GM21360 (cell line): ENCODE data around the gene ENGASE.

Source experiments
- ATAC-seq: cut with Tn5 transposase; IDR thresholded peaks from one replicate; pipeline ENCODE4 v1.9.1; 2021; ENCODE audit warnings: mild to moderate bottlenecking, moderate library complexity; ENCODE audit not compliant: unreplicated experiment

The ENGASE gene

DNA sequence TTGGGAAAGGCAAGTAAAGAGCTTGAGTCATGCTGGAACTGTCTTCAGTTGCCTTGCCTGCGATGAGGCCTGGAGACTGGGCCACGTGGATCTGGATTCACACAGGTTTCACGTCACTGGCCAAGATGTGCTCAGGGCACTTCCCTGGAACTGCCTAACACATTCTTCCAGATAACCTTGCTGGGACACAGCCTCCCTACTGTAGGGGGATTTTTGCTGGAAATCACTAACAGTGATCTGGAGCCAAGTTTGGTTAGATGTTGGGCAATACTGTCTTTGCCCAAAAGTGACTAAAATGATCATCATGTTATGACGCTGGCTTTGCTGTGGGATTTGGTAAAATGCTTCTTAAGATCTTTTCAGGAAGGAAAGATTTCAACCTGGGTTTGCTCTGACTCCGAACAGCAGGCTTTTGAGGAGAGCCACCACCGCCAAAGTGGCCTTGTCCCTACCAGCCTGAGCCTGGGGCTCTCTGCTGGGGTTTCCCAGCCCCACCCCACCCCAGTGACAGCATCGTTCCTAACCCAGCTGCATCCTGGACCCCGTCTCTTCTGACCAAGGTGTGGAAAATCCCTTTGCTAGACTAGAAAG, 36.0 kb upstream of the ENGASE start:
- no peak for ATAC-seq

DNA sequence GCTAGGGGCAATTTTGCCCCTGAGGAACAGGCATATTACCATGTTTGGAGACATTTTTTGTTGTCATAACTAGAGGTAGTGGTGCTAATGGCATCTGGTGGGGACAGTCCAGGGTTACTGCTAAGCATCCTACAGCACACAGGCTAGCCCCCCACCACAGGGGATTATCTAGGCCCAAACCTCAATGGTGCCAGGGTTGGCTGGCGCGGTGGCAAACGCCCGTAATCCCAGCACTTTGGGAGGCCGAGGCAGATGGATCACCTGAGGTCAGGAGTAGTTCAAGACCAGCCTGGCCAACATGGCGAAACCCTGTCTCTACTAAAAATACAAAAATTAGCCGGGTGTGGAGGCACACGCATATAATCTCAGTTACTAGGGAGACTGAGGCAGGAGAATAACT, 35.5 kb upstream of the ENGASE start:
- ATAC-seq = no peak

DNA sequence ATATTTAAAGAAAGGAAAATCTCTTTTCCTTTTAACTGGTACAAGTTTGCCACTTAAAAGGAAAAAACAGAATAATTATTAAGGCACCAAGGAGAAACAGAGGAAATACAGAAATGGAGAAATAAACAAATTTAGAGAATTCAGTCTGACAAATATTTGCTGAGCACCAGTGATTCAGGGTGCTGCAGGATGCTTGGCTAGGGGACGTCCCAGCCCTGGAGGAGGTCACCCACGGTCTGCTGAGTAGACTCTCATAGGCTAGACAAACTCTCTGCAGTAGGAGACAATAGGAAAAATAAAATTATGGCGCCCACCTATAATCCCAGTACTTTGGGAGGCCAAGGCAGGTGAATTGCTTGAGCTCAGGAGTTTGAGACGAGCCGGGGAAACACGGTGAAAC, 34.7 kb upstream of the ENGASE start:
- ATAC-seq = no peak

DNA sequence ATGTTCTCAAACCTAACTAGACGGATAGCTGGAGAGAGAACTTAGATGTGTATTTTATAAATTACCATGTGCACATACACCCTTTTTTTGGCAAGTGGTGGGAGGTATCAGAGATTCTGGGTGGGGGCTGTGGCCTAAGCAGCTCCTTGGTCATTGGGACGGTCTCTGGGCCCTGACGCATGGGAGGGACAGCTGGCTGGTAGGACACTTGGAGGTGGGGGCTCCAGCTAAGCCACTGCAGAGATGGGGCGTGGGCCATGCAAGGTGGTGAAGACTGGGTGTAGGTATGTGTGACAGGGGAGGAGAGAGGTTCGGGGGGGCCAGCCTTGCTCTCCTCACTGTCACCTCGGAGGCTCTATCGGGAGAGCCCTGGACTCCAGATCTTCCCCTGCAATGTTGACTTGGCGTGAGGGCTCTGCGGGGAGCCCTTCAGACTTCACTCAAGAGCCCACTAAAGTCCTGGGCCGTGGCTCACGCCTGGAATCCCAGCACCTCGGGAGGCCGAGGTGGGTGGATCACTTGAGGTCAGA, 33.5 kb upstream of the ENGASE start:
- ATAC-seq = no peak

- no peak for ATAC-seq
Observed at GRCh38 chr17:79041723-79042420, 32.8 kb upstream of the ENGASE start.

GRCh38 chr17:79042421-79043190, 32.0 kb upstream of the ENGASE start:
- no peak for ATAC-seq

DNA sequence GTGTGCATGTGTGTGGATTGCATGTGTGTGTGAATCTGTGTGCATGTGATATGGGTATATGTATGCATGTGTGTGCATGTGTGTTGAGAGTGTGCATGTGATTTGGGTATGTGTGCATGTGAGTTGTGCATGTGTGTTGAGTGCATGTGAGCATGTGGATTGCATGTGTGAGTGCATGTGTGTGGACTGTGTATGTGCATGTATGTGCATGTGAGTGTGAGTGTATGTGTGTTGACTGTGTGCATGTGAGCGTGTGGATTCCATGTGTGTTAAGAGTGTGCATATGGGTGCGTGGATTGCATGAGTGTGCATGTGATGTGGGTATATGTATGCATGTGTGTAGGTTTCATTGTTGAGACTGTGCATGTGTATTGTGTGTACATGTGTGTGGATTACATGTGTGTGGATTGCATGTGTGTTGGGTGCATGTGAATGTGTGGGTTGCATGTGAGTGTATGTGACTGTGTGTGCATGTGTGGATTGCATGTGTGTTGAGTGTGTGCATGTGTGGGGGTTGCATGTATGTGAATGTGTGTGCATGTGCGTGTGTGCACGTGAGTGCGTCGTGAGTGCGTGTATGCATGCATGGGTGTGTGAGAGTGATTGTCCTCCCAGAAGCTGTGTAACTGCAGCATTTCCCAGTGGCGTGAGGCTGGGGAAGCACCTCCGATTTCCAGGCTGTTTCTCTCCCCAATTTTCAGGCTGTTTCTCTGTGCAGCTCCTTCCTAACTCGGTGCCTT, 31.3 kb upstream of the ENGASE start:
- no peak for ATAC-seq

- no peak for ATAC-seq
Observed at GRCh38 chr17:79043931-79044320, 30.7 kb upstream of the ENGASE start.

DNA sequence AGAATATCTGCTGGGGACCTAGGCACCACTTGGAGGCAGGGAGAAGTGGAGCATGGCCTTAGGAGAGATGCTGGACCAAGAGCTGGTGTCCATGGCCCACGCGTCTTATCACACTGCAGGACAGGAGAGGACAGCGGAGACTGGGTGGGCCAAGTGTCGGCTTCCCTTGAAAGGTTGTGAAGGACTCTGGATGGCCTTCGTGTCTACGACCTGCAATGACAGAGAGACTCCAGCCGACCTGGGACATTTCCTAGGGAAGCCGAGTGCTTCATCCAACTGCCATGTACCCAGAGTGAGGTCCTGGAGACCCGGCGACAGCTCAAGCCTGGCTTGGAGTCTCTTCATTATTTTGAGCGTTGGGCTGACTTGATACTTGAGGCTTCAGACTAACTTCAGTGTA, 30.2 kb upstream of the ENGASE start:
- ATAC-seq = no peak

- no peak for ATAC-seq
Observed at GRCh38 chr17:79045001-79045729, 29.5 kb upstream of the ENGASE start.

DNA sequence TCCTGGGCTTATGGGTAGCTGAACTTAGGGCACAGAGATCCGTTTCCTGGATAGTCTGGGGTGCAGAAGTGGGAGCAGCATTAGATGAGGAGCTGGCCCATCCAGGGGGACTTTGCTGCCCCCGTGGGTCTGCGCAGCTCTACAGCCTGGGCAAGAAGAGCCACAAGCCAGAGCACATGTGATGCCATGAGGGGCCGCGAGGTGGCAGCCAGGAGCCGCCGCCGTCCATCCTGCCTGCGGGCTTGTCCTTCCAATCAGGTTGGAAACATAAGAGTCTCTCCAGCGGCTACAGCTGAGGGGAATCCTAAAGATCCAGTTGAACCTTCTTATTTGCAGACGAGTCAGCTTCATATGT, 28.8 kb upstream of the ENGASE start:
- ATAC-seq = no peak

GRCh38 chr17:79046197-79046915, 28.3 kb upstream of the ENGASE start:
- no peak for ATAC-seq

GRCh38 chr17:79046916-79047280, 27.7 kb upstream of the ENGASE start:
- ATAC-seq = no peak

GRCh38 chr17:79047291-79047920, 27.2 kb upstream of the ENGASE start:
- no peak for ATAC-seq

DNA sequence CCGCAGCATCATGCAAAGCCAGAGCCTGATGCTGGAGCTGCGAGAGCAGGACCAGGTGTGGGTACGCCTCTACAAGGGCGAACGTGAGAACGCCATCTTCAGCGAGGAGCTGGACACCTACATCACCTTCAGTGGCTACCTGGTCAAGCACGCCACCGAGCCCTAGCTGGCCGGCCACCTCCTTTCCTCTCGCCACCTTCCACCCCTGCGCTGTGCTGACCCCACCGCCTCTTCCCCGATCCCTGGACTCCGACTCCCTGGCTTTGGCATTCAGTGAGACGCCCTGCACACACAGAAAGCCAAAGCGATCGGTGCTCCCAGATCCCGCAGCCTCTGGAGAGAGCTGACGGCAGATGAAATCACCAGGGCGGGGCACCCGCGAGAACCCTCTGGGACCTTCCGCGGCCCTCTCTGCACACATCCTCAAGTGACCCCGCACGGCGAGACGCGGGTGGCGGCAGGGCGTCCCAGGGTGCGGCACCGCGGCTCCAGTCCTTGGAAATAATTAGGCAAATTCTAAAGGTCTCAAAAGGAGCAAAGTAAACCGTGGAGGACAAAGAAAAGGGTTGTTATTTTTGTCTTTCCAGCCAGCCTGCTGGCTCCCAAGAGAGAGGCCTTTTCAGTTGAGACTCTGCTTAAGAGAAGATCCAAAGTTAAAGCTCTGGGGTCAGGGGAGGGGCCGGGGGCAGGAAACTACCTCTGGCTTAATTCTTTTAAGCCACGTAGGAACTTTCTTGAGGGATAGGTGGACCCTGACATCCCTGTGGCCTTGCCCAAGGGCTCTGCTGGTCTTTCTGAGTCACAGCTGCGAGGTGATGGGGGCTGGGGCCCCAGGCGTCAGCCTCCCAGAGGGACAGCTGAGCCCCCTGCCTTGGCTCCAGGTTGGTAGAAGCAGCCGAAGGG, 26.4 kb upstream of the ENGASE start:
- no peak for ATAC-seq

GRCh38 chr17:79048826-79049755, 25.5 kb upstream of the ENGASE start:
- no peak for ATAC-seq

- no peak for ATAC-seq
Observed at GRCh38 chr17:79049821-79050220, 24.8 kb upstream of the ENGASE start.

GRCh38 chr17:79050551-79050950, 24.1 kb upstream of the ENGASE start:
- ATAC-seq = no peak
